Measurements from ENCODE around the gene EXTL2.

Gene EXTL2

DNA sequence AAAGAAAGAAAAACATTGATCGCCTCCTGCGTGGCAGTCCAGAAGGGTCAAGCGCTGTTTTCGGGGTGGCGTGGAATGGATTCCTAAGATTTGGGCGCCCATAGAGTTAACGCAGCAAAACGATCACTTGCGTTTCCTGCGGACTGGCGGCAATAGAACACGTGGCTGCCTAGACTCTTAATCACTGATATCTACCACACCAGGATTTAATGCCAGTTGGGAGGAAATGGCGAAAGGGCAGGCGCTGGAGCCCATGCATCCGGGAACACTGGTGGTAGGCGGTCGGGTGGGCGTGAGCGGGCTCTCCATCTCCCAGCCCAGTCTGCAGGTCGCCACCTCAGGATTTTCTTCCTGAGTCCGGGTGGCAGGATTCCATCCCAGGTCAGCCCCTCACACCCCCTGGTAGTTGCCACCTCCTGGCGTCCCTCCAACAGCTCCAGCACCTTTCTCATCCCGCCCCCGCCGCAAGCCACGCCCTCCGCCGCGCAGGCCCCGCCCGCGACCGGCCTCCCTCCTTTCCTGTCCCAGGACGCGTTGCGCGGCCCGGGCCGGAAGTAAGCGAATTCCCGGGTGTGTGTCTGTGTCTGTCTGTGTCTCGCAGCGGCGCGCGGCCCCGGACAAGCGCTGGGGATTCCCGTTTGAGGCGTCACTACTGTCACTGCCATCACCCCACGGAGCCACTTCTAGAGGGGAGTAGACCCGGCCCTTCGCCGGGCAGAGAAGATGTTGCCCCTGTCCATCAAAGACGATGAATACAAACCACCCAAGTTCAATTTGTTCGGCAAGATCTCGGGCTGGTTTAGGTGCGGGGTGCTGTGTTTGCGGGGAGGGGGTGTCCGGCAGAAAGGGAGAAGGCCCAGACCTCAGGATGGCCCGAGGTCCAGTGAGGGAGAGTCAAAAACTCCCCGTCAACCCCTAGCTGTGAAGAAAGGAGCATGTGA is 1.2 kb upstream of the EXTL2 start, which contains the start of gene SLC30A7:
TSS of gene SLC30A7 (plus strand) at position 551 of the 941 bp plus-strand sequence. CDS start at position 724, 173 bp downstream.
- no peak within 1 kb of the TSS for H4K8ac ChIP-seq (ENCODE audit: low read depth, low read length)
- H3K27me3 ChIP-seq (ENCODE audit: control insufficient read depth in 3 of 3, insufficient read depth in 3 of 3, low read depth in 1 of 3, low read length in 3 of 3), result no peaks in the 10 kb centered on the region
- H2BK120ac ChIP-seq (ENCODE audit: low read depth, low read length), result no peak within 1 kb of the TSS
- no CpG with 5 or more reads among the region's 62 CpGs for WGBS, 2 donors (ENCODE audit: extremely low coverage in 2 of 2, insufficient read length in 2 of 2, insufficient replicate concordance in 1 of 2)
- H3K4me1 ChIP-seq (ENCODE audit: control insufficient read depth in 2 of 2, insufficient read depth in 1 of 2, low read depth in 1 of 2, low read length in 2 of 2), result peaks cover 0 to 10% of the 10 kb centered on the region in 2 donors
- DNase-seq (ENCODE audit: low spot score), result peak; percentile 75
- peak within 1 kb of the TSS; percentile 89 for H3K27ac ChIP-seq (replicated peaks; ENCODE audit: low read length)
- peak within 1 kb of the TSS; percentile 84 for H3K9ac ChIP-seq (ENCODE audit: low read depth, low read length, poor library complexity)
- H3K4me3 ChIP-seq (ENCODE audit: low read length in 2 of 2), result peak within 1 kb of the TSS; percentile 93 to 97
- H3K23ac ChIP-seq (ENCODE audit: low read depth, low read length, poor library complexity), result peak within 1 kb of the TSS; percentile 94
- no peak within 1 kb of the TSS for H2BK5ac ChIP-seq (ENCODE audit: low read length)
- no peak within 1 kb of the TSS for H2AK5ac ChIP-seq (ENCODE audit: low read depth, low read length)
- H3K9me3 ChIP-seq (replicated peaks in 1 of 2; ENCODE audit: control insufficient read depth in 2 of 2, insufficient read depth in 1 of 2, low read depth in 1 of 2, low read length in 2 of 2), result peaks cover 2 to 17% of the 10 kb centered on the region in 2 donors
- no peak within 1 kb of the TSS for H4K91ac ChIP-seq (ENCODE audit: low read depth, low read length, poor library complexity)
- H3K36me3 ChIP-seq (replicated peaks in 1 of 2; ENCODE audit: control insufficient read depth in 2 of 2, insufficient read depth in 2 of 2, low read length in 2 of 2), result peaks cover 7 to 56% of the 10 kb centered on the region in 2 donors
- H2AFZ ChIP-seq (ENCODE audit: low read length), result peak within 1 kb of the TSS; percentile 97
- no peak within 1 kb of the TSS for H3K14ac ChIP-seq (ENCODE audit: low read length)
- H3K4me2 ChIP-seq (ENCODE audit: insufficient read depth, low read length, poor library complexity, severe bottlenecking), result peak within 1 kb of the TSS; percentile 82
- peaks cover 3% of the 10 kb centered on the region for H3K79me1 ChIP-seq (ENCODE audit: low read depth, low read length)
- peak within 1 kb of the TSS; percentile 95 for H3K18ac ChIP-seq (ENCODE audit: low read length)
- no peak within 1 kb of the TSS for H3K4ac ChIP-seq (ENCODE audit: low read length)
- no peak within 1 kb of the TSS for H2BK12ac ChIP-seq (ENCODE audit: low read length)
- H2BK15ac ChIP-seq (ENCODE audit: low read length), result peak within 1 kb of the TSS; percentile 14

DNA sequence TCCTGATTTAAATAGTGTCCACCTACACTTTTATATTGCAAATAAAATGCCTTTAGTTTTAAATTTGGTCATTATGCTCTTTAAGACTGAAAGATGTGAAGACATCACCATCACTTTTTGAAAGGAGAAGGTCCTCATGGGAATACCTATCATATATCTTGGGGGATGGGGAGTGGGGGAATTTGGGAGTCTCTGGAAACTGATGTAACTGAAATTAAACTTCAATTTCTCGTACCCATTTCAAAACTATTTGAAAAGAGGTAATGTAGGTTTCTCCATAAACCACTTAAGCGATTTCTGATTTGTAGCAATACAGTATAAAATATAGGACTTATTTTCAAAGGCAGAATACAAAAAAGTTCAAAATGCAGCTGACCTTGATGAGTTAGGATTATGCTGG is 924 bp downstream of the EXTL2 start:
- Histone ChIP-seq H3K18ac (ENCODE audit: low read length) (no peak overlapping the region), H3K4ac (ENCODE audit: low read length) (no peak overlapping the region), H3K4me3 (ENCODE audit: low read length in 2 of 2) (peak overlapping the region in 1 of 2 donors; percentile 97), H3K4me2 (ENCODE audit: insufficient read depth, low read length, poor library complexity, severe bottlenecking) (no peak overlapping the region), H3K9ac (ENCODE audit: low read depth, low read length, poor library complexity) (no peak overlapping the region), H2BK15ac (ENCODE audit: low read length) (no peak overlapping the region), H3K79me1 (ENCODE audit: low read depth, low read length) (peaks cover 4% of the 10 kb centered on the region), H3K4me1 (ENCODE audit: control insufficient read depth in 2 of 2, insufficient read depth in 1 of 2, low read depth in 1 of 2, low read length in 2 of 2) (peaks cover 0 to 10% of the 10 kb centered on the region in 2 donors), H3K36me3 (replicated peaks in 1 of 2; ENCODE audit: control insufficient read depth in 2 of 2, insufficient read depth in 2 of 2, low read length in 2 of 2) (peaks cover 6 to 50% of the 10 kb centered on the region in 2 donors), H3K9me3 (replicated peaks in 1 of 2; ENCODE audit: control insufficient read depth in 2 of 2, insufficient read depth in 1 of 2, low read depth in 1 of 2, low read length in 2 of 2) (peaks cover 8 to 37% of the 10 kb centered on the region in 2 donors), H2BK5ac (ENCODE audit: low read length) (no peak overlapping the region), H3K23ac (ENCODE audit: low read depth, low read length, poor library complexity) (no peak overlapping the region), H4K91ac (ENCODE audit: low read depth, low read length, poor library complexity) (no peak overlapping the region), H2AK5ac (ENCODE audit: low read depth, low read length) (no peak overlapping the region), H3K27me3 (ENCODE audit: control insufficient read depth in 3 of 3, insufficient read depth in 3 of 3, low read depth in 1 of 3, low read length in 3 of 3) (no peaks in the 10 kb centered on the region), H2BK12ac (ENCODE audit: low read length) (no peak overlapping the region), H4K8ac (ENCODE audit: low read depth, low read length) (no peak overlapping the region), H2AFZ (ENCODE audit: low read length) (no peak overlapping the region), H3K27ac (replicated peaks; ENCODE audit: low read length) (no peak overlapping the region), H2BK120ac (ENCODE audit: low read depth, low read length) (no peak overlapping the region), H3K14ac (ENCODE audit: low read length) (no peak overlapping the region)
- WGBS, 2 donors (ENCODE audit: extremely low coverage in 2 of 2, insufficient read length in 2 of 2, insufficient replicate concordance in 1 of 2), result no CpG with 5 or more reads among the region's 2 CpGs
- DNase-seq (ENCODE audit: low spot score), result no peak

DNA sequence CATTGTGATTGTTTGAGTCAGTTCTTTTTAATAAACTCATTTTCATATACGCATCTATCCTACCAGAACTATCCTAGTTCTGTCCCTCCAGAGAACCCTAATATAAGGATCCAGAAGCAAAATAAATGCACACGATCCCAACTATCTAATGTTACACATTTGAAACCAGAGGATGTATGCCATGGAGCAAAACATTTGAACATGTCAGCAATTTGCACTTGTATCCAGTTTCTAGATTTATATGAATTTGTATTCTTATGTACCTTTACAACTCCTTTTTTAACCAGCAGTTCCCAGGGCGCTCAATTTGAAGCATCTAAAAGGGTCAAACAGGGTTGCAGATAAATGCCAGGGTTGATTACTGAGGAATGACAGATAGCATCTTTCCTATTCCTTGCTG is 2.1 kb downstream of the EXTL2 start:
- no peak overlapping the region for H3K23ac ChIP-seq (ENCODE audit: low read depth, low read length, poor library complexity)
- no peak overlapping the region for H3K4me2 ChIP-seq (ENCODE audit: insufficient read depth, low read length, poor library complexity, severe bottlenecking)
- no peak overlapping the region for H3K18ac ChIP-seq (ENCODE audit: low read length)
- no CpG with 5 or more reads among the region's 3 CpGs for WGBS, 2 donors (ENCODE audit: extremely low coverage in 2 of 2, insufficient read length in 2 of 2, insufficient replicate concordance in 1 of 2)
- H3K36me3 ChIP-seq (replicated peaks in 1 of 2; ENCODE audit: control insufficient read depth in 2 of 2, insufficient read depth in 2 of 2, low read length in 2 of 2), result peaks cover 6 to 48% of the 10 kb centered on the region in 2 donors
- no peak overlapping the region for H3K9ac ChIP-seq (ENCODE audit: low read depth, low read length, poor library complexity)
- no peak overlapping the region for H3K4ac ChIP-seq (ENCODE audit: low read length)
- H2BK12ac ChIP-seq (ENCODE audit: low read length), result no peak overlapping the region
- peaks cover 10 to 46% of the 10 kb centered on the region in 2 donors for H3K9me3 ChIP-seq (replicated peaks in 1 of 2; ENCODE audit: control insufficient read depth in 2 of 2, insufficient read depth in 1 of 2, low read depth in 1 of 2, low read length in 2 of 2)
- no peak overlapping the region for H2BK15ac ChIP-seq (ENCODE audit: low read length)
- no peak overlapping the region for H3K27ac ChIP-seq (replicated peaks; ENCODE audit: low read length)
- H2BK120ac ChIP-seq (ENCODE audit: low read depth, low read length), result no peak overlapping the region
- no peak overlapping the region for H3K4me3 ChIP-seq (ENCODE audit: low read length in 2 of 2)
- H3K27me3 ChIP-seq (ENCODE audit: control insufficient read depth in 3 of 3, insufficient read depth in 3 of 3, low read depth in 1 of 3, low read length in 3 of 3), result no peaks in the 10 kb centered on the region
- peaks cover 4% of the 10 kb centered on the region for H3K79me1 ChIP-seq (ENCODE audit: low read depth, low read length)
- H2AFZ ChIP-seq (ENCODE audit: low read length), result no peak overlapping the region
- no peak overlapping the region for H4K91ac ChIP-seq (ENCODE audit: low read depth, low read length, poor library complexity)
- no peak overlapping the region for H4K8ac ChIP-seq (ENCODE audit: low read depth, low read length)
- no peak overlapping the region for H3K14ac ChIP-seq (ENCODE audit: low read length)
- H2AK5ac ChIP-seq (ENCODE audit: low read depth, low read length), result no peak overlapping the region
- no peak for DNase-seq (ENCODE audit: low spot score)
- H3K4me1 ChIP-seq (ENCODE audit: control insufficient read depth in 2 of 2, insufficient read depth in 1 of 2, low read depth in 1 of 2, low read length in 2 of 2), result peaks cover 0 to 9% of the 10 kb centered on the region in 2 donors
- no peak overlapping the region for H2BK5ac ChIP-seq (ENCODE audit: low read length)

DNA sequence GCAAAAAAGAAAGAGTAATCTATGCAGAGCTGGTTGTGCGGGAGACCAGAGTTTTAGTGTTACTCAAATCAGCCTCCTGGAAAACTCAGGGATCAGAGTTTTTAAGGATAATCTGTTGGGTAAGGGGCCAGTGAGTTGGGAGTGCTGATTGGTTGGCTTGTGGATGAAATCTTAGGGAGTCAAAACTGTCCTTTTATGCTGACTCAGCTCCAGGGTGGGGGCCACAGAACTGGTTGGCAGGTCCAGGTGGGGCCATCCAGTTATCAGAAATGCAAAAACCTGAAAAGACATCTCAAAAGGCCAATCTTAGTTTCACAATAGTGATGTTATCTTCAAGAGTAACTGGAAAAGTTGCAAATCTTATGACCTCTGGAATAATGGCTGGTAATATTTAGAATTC is 3.3 kb downstream of the EXTL2 start:
- Histone ChIP-seq H4K8ac (ENCODE audit: low read depth, low read length) (no peak overlapping the region), H3K27me3 (ENCODE audit: control insufficient read depth in 3 of 3, insufficient read depth in 3 of 3, low read depth in 1 of 3, low read length in 3 of 3) (no peaks in the 10 kb centered on the region), H2BK12ac (ENCODE audit: low read length) (no peak overlapping the region), H3K4me3 (ENCODE audit: low read length in 2 of 2) (no peak overlapping the region), H4K91ac (ENCODE audit: low read depth, low read length, poor library complexity) (no peak overlapping the region), H3K14ac (ENCODE audit: low read length) (no peak overlapping the region), H3K36me3 (replicated peaks in 1 of 2; ENCODE audit: control insufficient read depth in 2 of 2, insufficient read depth in 2 of 2, low read length in 2 of 2) (peaks cover 6 to 55% of the 10 kb centered on the region in 2 donors), H2BK120ac (ENCODE audit: low read depth, low read length) (no peak overlapping the region), H2AFZ (ENCODE audit: low read length) (no peak overlapping the region), H2BK15ac (ENCODE audit: low read length) (no peak overlapping the region), H3K9me3 (replicated peaks in 1 of 2; ENCODE audit: control insufficient read depth in 2 of 2, insufficient read depth in 1 of 2, low read depth in 1 of 2, low read length in 2 of 2) (peaks cover 10 to 46% of the 10 kb centered on the region in 2 donors), H3K4me2 (ENCODE audit: insufficient read depth, low read length, poor library complexity, severe bottlenecking) (no peak overlapping the region), H3K23ac (ENCODE audit: low read depth, low read length, poor library complexity) (no peak overlapping the region), H2BK5ac (ENCODE audit: low read length) (no peak overlapping the region), H2AK5ac (ENCODE audit: low read depth, low read length) (no peak overlapping the region), H3K27ac (replicated peaks; ENCODE audit: low read length) (no peak overlapping the region), H3K4ac (ENCODE audit: low read length) (no peak overlapping the region), H3K18ac (ENCODE audit: low read length) (no peak overlapping the region), H3K4me1 (ENCODE audit: control insufficient read depth in 2 of 2, insufficient read depth in 1 of 2, low read depth in 1 of 2, low read length in 2 of 2) (peaks cover 0 to 2% of the 10 kb centered on the region in 2 donors), H3K79me1 (ENCODE audit: low read depth, low read length) (peaks cover 4% of the 10 kb centered on the region), H3K9ac (ENCODE audit: low read depth, low read length, poor library complexity) (no peak overlapping the region)
- no peak for DNase-seq (ENCODE audit: low spot score)
- WGBS, 2 donors (ENCODE audit: extremely low coverage in 2 of 2, insufficient read length in 2 of 2, insufficient replicate concordance in 1 of 2), result no CpG with 5 or more reads among the region's 1 CpG

All from neuronal stem cell (in vitro differentiated cells).